Measurements from ENCODE around the gene PARVG. TPM values are rescaled to one million over a fixed set of nuclear protein-coding genes. Genes with fewer than 3 reads are reported as not detected.

Gene PARVG
- total and polyA plus RNA-seq, 2 of the 8 experiments (the other 6 are each of a cell fraction or from before 2014, with no cell fraction given) = 0.37 to 1.5 TPM

- TF ChIP-seq SRF (IDR thresholded peaks at IDR 0.05; ENCODE audit: low read depth, low read length) = no peak
- no peak for TF ChIP-seq ATF3 (IDR thresholded peaks at IDR 0.05; ENCODE audit: insufficient read depth, low read depth, low read length)
- TF ChIP-seq SIRT6 (IDR thresholded peaks at IDR 0.05; ENCODE audit: low read length) = no peak
- no peak for TF ChIP-seq CHD1 (IDR thresholded peaks at IDR 0.05; ENCODE audit: low read depth, low read length)
- TF ChIP-seq PHF8 (conservative IDR thresholded peaks at IDR 0.05; ENCODE audit: low read depth, low read length) = no peak
- no peak for TF ChIP-seq BACH1 (IDR thresholded peaks at IDR 0.05; ENCODE audit: low read length)
Observed at GRCh38 chr22:44161673-44162072, 19.1 kb upstream of the PARVG start (continued).
